ENCODE results near the gene PRG2. TPM values are rescaled to one million over a fixed set of nuclear protein-coding genes. Genes with fewer than 3 reads are reported as not detected.

Gene PRG2
- total and polyA plus RNA-seq, 9 of the 15 experiments (the other 6 are each of a cell fraction or from before 2014, with no cell fraction given): 1.8 to 78.0 (median 26.6) TPM

DNA sequence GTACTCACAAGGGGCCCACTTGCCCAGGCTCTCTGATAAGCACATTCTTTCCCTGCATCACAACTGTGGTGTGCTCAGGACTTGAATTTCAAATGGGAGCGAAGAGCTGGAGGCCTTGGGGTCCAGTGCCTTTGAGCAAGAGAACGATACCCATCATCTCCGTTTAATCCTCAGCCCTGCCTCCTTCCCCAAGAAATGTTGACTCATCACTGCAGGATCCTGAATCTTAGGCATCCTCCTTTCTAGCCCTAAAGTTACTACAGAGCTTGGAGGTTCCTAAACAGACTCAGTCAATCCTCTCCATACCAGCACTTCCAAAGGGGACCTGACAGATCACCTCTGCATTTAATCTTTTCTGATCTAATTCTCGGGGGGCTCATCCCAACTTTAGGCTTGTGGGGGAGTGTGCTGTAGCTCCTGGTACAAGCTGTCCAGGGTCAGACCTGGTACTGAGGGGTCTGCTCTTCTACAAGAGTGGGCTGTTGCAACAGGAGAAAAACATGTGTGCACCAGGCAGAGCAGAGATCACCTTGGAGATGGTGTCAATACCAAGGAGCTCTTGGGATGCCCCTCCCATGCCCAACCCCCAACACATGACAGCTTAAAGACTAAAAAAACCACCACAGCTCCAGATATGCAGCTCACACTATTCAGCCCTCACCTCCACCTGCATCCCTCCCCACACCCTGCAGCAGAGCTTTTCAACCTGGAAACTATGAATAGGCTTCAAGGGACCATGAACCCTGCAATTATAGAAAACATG lies 3.9 kb upstream of the PRG2 start (continued):
- TF ChIP-seq, protein P1, sequence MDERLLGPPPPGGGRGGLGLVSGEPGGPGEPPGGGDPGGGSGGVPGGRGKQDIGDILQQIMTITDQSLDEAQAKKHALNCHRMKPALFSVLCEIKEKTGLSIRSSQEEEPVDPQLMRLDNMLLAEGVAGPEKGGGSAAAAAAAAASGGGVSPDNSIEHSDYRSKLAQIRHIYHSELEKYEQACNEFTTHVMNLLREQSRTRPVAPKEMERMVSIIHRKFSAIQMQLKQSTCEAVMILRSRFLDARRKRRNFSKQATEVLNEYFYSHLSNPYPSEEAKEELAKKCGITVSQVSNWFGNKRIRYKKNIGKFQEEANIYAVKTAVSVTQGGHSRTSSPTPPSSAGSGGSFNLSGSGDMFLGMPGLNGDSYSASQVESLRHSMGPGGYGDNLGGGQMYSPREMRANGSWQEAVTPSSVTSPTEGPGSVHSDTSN (CRISPR knock-in tag; IDR thresholded peaks at IDR 0.05; ENCODE audit: low read depth): no peak
- TF ChIP-seq, protein P1 (tag; conservative IDR thresholded peaks at IDR 0.05; ENCODE audit: low read depth): no peak
- TF ChIP-seq ZNF316 (IDR thresholded peaks at IDR 0.05) (peak; percentile 72), MAFG (tag; conservative IDR thresholded peaks at IDR 0.05) (peak; percentile 41), ZNF212 (CRISPR knock-in tag; IDR thresholded peaks at IDR 0.05) (no peak), GTF2A2 (tag; IDR thresholded peaks at IDR 0.05) (no peak), FIP1L1 (IDR thresholded peaks at IDR 0.05; ENCODE audit: low read depth, low read length, poor library complexity, severe bottlenecking) (no peak), ZNF282 (CRISPR knock-in tag; IDR thresholded peaks at IDR 0.05) (no peak), NFE2 (IDR thresholded peaks at IDR 0.05; ENCODE audit: low read depth) (peak; percentile 41; the same call in 1 of the 2 replicates), DMBX1 (CRISPR knock-in tag; IDR thresholded peaks at IDR 0.05; ENCODE audit: borderline replicate concordance) (no peak), ZNF224 (CRISPR knock-in tag; IDR thresholded peaks at IDR 0.05) (no peak), ZNF239 (CRISPR knock-in tag; IDR thresholded peaks at IDR 0.05) (no peak), MAFK (IDR thresholded peaks at IDR 0.05; ENCODE audit: low read length) (peak; percentile 45; the same call in 1 of the 2 replicates), NFIC (IDR thresholded peaks at IDR 0.05) (no peak), FOXJ3 (CRISPR knock-in tag; IDR thresholded peaks at IDR 0.05) (no peak), ZNF583 (CRISPR knock-in tag; IDR thresholded peaks at IDR 0.05) (no peak), SOX6 (IDR thresholded peaks at IDR 0.05) (no peak), SREBF1 (IDR thresholded peaks at IDR 0.05; ENCODE audit: borderline replicate concordance, low read depth, low read length) (no peak), MEIS2 (IDR thresholded peaks at IDR 0.05; ENCODE audit: partially characterized antibody) (no peak), HIVEP1 (CRISPR knock-in tag; IDR thresholded peaks at IDR 0.05) (no peak), MAFF (IDR thresholded peaks at IDR 0.05; ENCODE audit: low read length) (peak; percentile 32; the same call in 1 of the 2 replicates), POLR2A (conservative IDR thresholded peaks at IDR 0.05) (no peak), C11orf30 (IDR thresholded peaks at IDR 0.05; ENCODE audit: low read depth) (peak; percentile 69), HNRNPUL1 (IDR thresholded peaks at IDR 0.05; ENCODE audit: low read length) (no peak)
- TF ChIP-seq, protein P2, sequence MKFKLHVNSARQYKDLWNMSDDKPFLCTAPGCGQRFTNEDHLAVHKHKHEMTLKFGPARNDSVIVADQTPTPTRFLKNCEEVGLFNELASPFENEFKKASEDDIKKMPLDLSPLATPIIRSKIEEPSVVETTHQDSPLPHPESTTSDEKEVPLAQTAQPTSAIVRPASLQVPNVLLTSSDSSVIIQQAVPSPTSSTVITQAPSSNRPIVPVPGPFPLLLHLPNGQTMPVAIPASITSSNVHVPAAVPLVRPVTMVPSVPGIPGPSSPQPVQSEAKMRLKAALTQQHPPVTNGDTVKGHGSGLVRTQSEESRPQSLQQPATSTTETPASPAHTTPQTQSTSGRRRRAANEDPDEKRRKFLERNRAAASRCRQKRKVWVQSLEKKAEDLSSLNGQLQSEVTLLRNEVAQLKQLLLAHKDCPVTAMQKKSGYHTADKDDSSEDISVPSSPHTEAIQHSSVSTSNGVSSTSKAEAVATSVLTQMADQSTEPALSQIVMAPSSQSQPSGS (CRISPR knock-in tag; IDR thresholded peaks at IDR 0.05): no peak
- TF ChIP-seq, protein P3, sequence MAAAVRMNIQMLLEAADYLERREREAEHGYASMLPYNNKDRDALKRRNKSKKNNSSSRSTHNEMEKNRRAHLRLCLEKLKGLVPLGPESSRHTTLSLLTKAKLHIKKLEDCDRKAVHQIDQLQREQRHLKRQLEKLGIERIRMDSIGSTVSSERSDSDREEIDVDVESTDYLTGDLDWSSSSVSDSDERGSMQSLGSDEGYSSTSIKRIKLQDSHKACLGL (CRISPR knock-in tag; IDR thresholded peaks at IDR 0.05; ENCODE audit: borderline replicate concordance, poor library complexity, severe bottlenecking): no peak

All from K562 (cell line).